GM15510 (cell line): Measurements from ENCODE around the gene PHF21B.

Experiments used
- POLR2A ChIP-seq: IDR thresholded peaks from 3 replicates; pipeline ENCODE4 v1.6.1; 2011; ENCODE audit warnings: borderline replicate concordance; ENCODE audit not compliant: insufficient read length; ENCODE audit errors: extremely low read depth

The PHF21B gene

GRCh38 chr22:44928711-44929358 is 81.0 kb downstream of the PHF21B start:
- TF ChIP-seq POLR2A = no peak

GRCh38 chr22:44928136-44928463 is 81.7 kb downstream of the PHF21B start:
- no peak for TF ChIP-seq POLR2A

GRCh38 chr22:44927463-44928135 is 82.2 kb downstream of the PHF21B start:
- TF ChIP-seq POLR2A = no peak

GRCh38 chr22:44926491-44927415 is 83.1 kb downstream of the PHF21B start:
- TF ChIP-seq POLR2A = no peak

GRCh38 chr22:44926124-44926475 is 83.7 kb downstream of the PHF21B start:
- TF ChIP-seq POLR2A = no peak

GRCh38 chr22:44925465-44926123 is 84.2 kb downstream of the PHF21B start:
- no peak for TF ChIP-seq POLR2A

- TF ChIP-seq POLR2A = no peak
Measured at GRCh38 chr22:44924710-44925109, 85.1 kb downstream of the PHF21B start.

GRCh38 chr22:44924098-44924497 is 85.7 kb downstream of the PHF21B start:
- TF ChIP-seq POLR2A = no peak

GRCh38 chr22:44920183-44920582 is 89.6 kb downstream of the PHF21B start:
- no peak for TF ChIP-seq POLR2A

GRCh38 chr22:44919691-44920090 is 90.1 kb downstream of the PHF21B start:
- no peak for TF ChIP-seq POLR2A

- no peak for TF ChIP-seq POLR2A
Measured at GRCh38 chr22:44918925-44919392, 90.8 kb downstream of the PHF21B start.

- TF ChIP-seq POLR2A = no peak
Measured at GRCh38 chr22:44918166-44918924, 91.5 kb downstream of the PHF21B start.

GRCh38 chr22:44917372-44918165 is 92.2 kb downstream of the PHF21B start:
- no peak for TF ChIP-seq POLR2A

GRCh38 chr22:44916281-44917231 is 93.2 kb downstream of the PHF21B start:
- no peak for TF ChIP-seq POLR2A
